Measurements from ENCODE around the gene CPA2.

The CPA2 gene

GRCh38 chr7:130254555-130254954 lies 12.1 kb upstream of the CPA2 start:
- DNase-seq (ENCODE audit: low read depth in 2 of 2): no peak

DNA sequence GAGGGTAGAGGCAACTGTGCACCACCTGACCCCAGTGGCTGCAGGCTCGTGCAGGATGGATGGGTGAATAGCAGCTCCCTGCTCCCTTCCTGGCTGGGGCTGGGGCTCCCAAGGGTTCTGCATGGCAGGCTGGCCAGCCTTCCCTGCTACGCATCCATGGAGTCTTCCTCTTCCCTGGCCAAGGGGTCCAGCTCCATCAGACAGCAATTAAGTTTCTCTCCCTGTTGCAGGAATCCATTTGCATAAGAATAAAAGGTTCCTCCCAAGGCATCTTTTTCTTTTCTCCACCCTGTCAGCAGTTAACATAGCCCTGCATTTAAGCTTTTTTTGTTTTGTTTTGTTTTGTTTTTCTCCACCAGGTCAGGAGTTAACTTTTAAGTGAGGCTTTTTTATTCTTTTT lies 10.0 kb upstream of the CPA2 start:
- no peak for DNase-seq (ENCODE audit: low read depth in 2 of 2)

DNA sequence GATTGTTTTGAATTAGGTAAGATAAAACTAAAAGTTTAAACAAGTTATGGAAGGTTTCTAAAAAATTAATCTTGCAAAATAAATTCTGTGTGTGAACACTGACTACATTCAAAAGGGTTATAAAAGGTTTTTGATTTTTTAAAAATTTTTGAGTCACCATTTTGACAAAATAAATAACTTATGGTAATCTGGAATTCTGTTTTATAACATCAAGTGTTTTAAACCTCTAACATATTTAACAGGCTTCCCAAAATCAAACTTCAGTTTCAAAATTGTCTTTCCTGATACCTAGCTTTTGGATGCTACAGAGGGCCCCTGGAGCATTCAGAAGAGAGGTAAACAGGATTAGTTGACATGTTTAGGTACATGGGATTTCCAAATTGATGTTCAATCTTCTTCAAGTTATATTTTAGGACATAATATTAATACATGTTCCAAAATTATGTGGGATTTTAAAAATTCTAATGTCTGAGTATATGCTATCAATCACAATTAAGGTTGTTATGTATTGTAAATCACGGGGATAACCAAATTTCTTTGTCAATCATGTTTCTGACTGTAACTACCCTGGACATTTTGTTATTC lies 8.1 kb upstream of the CPA2 start:
- no peak for DNase-seq (ENCODE audit: low read depth in 2 of 2)

DNA sequence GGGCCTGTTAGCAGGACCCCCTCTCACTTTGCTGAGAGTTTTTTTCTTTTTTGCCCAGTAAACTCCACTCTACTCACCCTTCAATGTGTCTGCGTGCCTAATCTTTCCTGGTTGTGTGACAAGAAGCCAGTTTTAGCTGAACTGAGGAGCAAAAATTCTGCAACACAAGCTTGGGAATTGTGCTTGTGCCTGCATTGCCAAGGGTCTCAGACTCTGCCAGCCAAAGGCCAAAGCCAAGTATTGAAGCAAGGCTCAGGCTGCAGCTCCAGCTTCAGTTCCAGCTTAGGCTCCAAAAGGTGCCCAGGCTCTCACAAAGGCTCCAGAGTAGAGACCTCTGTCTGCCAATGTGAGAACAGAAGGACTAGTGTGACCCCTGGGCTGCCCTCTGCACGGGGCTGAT lies 4.2 kb upstream of the CPA2 start:
- no peak for DNase-seq (ENCODE audit: low read depth in 2 of 2)

- no peak for DNase-seq (ENCODE audit: low read depth in 2 of 2)
These were observed 3.5 kb upstream of the CPA2 start for GRCh38 chr7:130263130-130263529.

DNA sequence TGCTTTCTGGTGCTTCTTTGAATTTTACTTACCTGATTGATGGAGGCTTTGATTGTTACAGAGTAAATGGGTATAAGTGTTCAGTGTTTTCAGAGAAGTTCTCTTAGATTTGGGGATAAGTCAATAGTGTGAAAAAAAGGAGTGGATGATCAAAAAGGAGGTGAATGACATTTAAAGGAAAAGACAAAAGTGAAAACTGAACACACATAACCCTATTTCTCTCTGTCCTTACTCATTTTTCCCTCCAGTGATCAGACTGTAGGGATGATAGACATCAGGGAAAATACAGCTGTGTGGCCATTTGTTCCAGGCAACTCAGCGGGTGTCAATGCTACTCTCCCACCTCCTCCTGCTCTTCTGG lies 278 bp downstream of the CPA2 start:
- DNase-seq (ENCODE audit: low read depth in 2 of 2): no peak

DNA sequence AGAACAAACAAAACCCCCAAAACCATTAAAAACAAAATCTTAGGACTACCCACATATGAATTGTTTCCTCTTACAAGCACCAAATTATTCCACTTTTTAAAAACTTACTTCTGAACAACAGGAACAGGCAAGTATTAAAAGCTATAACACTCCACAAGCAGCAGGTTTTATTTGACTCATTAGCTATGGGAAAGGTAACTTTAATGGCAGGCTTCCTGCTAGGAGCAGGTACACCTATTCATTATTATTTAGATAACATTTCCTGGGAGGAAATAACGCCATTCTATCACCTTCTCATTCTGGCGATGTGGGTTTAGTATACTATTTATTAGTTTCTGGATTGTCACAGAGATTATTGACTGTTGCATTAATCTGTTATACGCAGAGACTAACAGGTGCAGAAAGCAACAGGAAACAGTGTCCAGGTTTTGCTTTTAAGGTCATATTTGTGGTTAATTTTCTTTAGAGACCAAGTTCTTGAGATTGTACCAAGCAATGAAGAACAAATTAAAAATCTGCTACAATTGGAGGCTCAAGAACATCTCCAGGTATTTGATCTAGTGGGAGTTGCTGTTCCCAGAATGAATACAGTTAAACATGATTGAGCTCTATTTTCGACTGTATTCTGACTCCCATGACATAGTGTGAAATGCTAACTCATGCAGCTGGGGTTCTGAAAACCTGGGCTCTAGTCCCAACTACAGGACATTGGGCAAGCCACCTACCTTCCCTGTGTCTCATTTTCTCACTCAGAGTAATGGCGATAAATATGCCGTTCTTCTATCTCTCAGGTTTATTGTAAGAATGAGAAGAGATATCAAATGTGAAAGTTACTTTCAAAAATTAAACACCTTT lies 2.0 kb downstream of the CPA2 start:
- DNase-seq (ENCODE audit: low read depth in 2 of 2): no peak

GRCh38 chr7:130269318-130269694 lies 2.6 kb downstream of the CPA2 start:
- DNase-seq (ENCODE audit: low read depth in 2 of 2): no peak

- no peak for DNase-seq (ENCODE audit: low read depth in 2 of 2)
These were observed 4.5 kb downstream of the CPA2 start for GRCh38 chr7:130270947-130271800.

DNA sequence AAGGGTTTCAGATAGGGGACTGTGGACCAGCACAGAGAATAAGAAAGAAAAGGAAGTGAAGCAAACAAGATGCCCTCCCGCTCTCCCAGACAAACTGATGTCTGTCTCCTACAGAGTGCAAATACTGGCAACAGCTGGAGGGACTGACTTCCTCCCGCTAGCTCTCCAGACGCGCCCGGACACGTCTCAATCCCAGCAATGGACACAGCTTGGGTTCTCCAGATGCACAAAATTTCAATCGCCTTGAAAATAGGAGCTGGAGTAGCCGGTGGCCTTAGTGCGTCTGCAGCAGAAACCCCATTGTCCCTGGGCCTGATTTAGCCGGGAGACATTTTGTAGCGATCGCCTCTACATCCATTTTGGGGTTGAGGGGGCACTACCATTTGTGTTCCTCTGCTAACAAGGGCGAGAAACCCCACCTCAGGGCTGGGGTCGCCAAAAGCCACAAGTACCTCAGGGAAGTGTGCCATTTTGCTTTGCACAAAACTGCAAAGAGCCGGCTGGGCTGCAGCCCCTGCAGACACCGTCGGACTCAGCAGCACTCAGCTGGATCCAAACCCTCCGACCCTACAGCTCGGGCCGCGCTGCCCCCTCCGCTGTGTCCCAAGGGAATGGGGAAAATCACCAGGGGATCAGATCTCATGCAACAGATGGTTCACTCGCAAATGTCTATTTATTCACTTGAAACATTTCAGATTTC lies 5.9 kb downstream of the CPA2 start:
- DNase-seq (ENCODE audit: low read depth in 2 of 2): no peak

DNA sequence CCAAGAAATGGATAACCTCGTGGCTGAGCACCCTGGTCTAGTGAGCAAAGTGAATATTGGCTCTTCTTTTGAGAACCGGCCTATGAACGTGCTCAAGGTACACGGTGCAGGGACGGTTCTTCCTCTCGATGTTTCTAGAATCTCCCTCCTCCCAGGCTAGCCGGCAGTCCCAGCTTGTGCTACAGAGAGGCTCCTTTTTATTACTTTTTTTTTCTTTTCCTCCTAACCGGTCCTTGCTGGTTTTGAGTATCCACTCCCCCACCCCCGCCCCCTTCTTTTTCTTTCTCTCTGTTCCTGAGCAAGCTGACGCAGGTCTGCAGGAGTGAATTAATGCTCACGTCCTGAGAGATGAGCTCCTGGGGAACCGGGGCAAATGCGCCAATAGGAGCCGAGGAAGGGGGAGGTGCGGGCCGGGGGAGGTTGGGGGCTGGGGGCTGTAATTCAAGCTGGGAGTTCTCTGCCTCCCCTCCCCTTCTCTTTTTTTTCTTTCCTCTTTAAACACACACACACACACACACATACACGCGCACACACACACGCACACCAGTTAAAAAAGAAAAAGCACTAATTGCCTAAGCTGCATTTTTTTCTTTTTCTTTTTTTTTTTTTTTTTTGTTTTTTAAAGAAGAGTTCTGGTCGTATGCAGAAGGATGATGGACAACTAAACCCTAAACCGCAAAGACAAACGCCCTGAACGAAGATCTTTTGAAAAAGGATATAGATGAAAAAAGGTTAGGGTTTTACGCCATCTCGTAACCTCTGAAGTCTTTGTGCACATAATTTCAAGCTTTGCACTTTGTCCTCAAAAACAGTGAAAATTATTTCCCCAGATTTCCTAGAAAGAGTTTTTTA lies 6.6 kb downstream of the CPA2 start:
- DNase-seq (ENCODE audit: low read depth in 2 of 2): no peak

GRCh38 chr7:130273933-130274255 lies 7.2 kb downstream of the CPA2 start:
- no peak for DNase-seq (ENCODE audit: low read depth in 2 of 2)

DNA sequence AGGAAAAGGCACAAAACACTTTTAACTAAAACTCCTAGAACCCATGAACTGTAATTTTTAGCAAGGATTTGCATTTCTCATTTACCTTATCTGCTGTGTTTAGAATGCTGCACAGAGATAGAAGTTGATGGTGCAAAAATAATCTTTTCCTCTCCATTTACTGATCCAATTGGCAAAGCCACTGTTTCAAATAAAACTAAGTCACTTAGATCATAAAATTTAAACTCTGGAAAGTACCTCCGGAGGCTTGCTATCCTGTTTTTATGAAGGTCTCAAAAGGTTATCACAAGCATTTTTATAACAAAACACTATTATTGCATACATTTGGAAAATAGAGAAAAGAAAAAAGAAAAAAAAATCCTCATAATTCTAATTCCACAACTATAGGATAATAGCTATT lies 7.6 kb downstream of the CPA2 start:
- no peak for DNase-seq (ENCODE audit: low read depth in 2 of 2)

GRCh38 chr7:130274983-130275591 lies 8.4 kb downstream of the CPA2 start:
- no peak for DNase-seq (ENCODE audit: low read depth in 2 of 2)

DNA sequence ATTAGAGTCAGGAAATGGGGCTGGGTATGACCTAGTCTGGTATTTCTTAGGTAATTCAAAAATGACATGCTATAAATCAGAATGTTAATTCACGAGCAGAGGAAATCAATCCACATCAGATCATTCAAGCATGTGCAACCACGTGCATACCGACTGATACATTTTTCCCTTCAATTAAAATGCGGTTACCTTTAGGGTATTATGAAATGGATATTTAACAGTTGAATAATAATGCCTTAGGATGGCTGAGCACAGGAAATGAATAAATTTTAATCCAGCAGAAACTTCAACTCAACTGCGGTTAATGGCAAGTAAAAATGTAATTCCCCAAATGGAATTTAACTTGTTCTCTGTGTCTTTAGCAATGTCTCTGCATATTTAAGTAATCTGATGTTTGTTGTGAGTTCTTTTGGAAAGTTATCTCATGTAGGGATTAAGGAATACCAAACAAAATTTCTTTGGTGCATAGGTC lies 9.2 kb downstream of the CPA2 start:
- DNase-seq (ENCODE audit: low read depth in 2 of 2): no peak

DNA sequence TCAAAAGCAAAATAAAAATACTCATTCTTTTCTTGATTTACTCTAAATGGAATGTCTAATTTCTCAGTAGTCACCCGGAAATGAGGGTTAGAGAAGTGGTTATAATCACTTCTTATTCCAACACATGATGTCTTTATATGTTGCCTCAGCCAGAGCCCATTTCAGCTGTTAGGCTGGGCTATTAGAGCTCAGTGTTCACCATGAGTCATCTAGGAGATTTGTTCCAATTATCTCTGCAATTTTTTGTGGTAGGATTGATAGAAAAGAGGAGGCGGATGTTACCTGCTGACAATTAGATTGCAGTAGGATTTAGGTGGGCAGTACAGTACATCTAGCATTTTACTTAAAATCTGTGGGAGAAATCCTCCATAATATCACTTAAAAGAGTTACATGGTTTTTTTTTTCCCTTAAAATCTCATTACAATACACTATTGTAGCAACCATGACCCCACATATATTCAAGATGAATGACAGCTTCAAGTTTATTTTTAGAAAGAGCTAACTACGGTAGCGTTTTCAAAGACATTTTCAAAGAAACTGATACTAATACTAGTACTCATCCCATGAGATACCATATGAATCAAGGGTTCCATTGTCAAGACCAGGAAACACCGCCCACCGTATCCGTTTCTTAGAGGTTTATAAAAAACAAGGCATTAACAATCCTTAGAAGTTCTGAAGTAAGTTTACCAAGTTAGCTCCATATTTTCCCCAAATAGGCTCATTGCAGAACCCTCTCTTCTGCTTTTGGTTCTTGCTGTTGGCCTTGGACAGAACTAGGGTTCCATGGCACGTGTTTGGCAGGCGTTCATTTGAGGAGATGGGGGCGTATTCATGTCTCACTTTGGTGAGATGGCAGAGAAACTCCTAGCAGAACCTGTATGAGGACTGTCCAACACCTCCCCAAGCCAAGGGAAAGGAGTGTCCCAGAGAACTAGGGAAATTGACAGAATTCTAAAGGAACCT lies 10.4 kb downstream of the CPA2 start:
- DNase-seq (ENCODE audit: low read depth in 2 of 2): peak; percentile 14 to 41

DNA sequence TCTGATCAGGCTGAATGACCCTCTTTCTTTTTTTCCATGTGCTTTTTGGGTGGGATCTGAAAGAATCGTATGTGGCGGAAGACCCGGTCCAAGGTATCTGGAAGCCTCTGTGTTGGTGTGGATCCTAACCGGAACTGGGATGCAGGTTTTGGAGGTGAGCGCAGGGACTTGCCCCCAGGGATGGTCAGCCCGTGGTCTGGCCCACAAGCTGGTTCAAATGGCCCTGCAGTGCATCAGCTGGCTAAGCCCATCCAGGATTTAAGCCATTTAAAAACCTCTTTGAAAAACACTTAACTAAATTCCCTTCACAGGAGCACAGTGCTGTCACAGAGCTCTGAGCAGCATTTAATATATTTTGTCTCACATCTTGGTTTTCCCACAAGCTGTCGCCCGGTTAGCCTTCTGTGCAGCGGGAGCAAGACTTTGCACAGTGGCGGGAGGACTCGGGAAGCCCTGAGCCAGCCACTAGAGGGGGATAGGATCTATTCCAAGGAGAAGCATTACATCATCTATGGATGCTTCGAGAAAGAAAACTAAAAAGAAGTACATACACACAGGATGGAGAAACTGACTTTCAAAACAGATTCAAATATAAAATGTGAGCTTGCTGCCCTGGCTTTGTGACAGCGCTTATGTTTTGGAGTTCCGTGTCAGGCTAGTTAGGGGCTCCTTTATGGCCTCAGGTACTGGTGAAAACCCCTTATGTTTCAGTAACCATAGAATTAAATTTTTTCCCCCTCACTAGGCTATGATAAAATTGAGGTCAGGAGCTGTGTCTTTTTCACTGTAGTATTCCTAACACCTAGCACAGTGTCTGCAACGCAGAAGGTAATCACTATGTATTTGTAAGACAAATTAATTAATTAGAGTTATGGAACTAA lies 11.3 kb downstream of the CPA2 start:
- DNase-seq (ENCODE audit: low read depth in 2 of 2): no peak

- DNase-seq (ENCODE audit: low read depth in 2 of 2): no peak
These were observed 12.2 kb downstream of the CPA2 start for GRCh38 chr7:130278860-130279259.

GRCh38 chr7:130279286-130279685 lies 12.6 kb downstream of the CPA2 start:
- no peak for DNase-seq (ENCODE audit: low read depth in 2 of 2)

Measured in stimulated activated CD4-positive, alpha-beta T cell treated with anti-CD3 and anti-CD28 coated beads, Interleukin-12 subunit alpha, Interleukin-12 subunit beta, amount 100 ng/mL, for 24 hours (primary cell).